Measurements from ENCODE around the gene POLR1H.
"Not testable (repeated sequence)": the region's sequence is repeated elsewhere in the genome, so short reads cannot be mapped to it uniquely, and the experiment has no call there.

Gene POLR1H, protein sequence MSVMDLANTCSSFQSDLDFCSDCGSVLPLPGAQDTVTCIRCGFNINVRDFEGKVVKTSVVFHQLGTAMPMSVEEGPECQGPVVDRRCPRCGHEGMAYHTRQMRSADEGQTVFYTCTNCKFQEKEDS

DNA sequence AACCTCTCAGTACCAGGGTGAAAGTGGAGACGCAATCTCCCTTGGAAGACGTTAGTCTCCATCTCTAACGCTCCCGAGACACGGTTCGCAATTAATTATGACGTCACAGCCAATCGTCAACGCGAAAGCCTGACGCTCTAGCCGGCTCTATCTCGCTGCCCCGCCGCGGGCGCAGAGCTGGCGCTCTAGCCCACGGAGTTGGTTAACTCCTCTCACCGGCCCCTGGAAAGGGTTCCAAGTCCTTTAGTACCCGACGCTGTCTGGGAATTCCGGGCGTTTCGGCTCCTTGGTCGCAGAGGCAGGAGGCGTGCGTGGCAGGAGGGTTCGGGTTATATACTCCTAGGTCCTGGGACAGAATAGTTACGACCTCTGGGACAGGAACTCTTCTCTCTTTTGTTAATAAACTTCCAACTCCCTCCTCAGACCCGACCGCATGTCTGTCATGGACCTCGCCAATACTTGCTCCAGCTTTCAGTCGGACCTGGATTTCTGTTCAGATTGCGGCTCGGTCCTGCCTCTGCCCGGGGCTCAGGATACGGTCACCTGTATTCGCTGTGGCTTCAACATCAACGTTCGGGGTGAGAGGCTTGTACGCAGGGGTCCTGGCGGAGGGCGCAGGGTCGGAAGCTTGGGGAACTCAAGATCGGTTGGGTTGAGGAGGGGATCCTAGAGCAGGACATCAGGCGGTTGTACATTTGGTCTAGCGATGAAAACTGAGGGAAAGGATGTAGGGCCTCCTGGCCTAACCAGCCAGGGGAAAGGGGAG, at the start of gene POLR1H:
TSS of gene POLR1H (plus strand) at position 174 of the 766 bp plus-strand sequence. CDS start at position 434, 260 bp downstream.
- peak; percentile 88 for DNase-seq

DNA sequence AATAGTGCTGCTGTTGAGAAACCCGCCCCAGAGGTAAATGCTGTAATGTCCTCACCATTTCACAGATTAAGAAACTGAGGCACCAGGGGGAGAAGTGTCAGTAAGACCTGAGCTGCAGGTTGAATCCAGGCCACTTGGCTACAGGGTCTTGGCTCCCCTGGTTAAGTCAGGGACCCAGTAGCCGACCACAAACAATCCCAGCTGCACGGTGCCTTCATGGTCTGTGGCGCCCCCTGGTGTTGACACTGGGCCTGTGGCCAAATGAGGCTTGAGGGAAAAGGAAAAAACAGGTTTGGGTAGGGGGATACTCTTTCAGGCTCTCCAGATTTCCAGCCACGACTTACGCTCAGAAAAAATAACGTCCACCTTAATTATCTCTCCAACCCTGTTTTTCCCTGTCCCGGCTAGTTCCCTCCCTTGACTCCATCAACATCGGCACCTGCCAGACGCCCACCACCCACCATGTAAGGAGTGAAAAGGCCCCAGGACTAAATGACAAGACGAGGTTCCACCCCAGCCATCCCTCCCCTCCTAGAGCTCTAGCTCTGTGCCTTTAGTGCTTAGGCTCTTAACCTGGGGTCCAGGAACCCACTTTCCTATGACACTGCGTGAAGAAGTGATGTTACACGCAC, 47.7 kb upstream of the POLR1H start:
- peak; percentile 51 for DNase-seq

DNA sequence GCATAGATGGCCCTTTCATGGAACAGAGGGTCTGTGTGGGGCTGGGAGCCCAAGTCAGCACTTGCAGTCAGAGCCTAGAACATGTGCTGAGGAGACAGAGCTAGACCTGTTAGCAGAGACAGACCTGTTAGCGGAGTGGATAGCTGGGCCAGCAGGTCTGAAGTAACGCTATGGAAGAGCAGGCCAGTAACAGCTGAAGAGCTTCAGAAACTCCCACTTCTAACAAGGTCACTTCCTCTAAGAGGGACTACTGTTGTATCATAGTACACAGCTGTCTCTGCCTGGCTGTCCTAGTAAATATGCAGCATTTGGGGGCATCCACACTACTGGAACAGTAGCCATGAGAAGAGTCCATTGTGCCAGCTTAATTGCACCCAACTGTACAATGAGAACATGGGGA, 41.2 kb upstream of the POLR1H start:
- DNase-seq = no peak

DNA sequence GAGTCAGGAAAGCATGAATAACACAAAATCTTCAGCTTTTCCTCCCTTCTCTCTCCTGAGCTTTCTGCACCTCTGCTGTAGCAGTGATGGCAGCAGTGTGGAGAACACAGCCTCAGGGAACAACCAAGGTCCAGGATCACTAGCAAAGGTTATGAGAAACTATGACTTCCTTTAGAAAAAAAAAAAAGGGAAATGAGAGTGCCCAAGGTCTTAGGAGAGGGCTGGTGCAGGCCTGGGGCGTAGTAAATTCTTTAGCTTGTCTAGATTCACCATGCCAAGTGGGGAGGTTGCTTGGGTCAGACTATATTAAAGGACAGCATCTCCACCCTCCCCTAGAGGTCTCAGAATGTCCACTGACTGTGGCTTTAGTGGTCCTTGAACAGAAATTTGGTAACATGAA, 40.4 kb upstream of the POLR1H start:
- no peak for DNase-seq

- no peak for DNase-seq
Observed at GRCh38 chr6:30022189-30022588, 38.9 kb upstream of the POLR1H start.

GRCh38 chr6:30022712-30023111, 38.4 kb upstream of the POLR1H start:
- not testable (repeated sequence) for DNase-seq

DNA sequence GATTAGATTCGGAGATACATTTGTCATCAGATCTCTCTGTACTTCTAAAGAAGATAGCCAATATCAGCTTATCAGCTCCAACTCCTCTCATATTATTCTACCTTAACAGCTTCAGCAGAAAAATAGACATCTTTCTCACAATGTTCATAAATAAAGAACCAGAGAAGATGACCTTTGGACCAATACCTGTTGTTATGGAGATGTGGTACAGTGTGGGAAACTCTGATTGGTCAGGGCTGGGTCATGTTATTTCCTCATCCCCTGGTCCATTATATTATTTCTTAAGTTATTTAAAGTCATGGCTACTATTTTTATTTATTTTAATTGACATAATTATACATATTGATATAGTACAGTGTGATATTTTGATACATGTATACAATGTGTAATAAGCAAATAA, 35.9 kb upstream of the POLR1H start:
- DNase-seq = no peak

DNA sequence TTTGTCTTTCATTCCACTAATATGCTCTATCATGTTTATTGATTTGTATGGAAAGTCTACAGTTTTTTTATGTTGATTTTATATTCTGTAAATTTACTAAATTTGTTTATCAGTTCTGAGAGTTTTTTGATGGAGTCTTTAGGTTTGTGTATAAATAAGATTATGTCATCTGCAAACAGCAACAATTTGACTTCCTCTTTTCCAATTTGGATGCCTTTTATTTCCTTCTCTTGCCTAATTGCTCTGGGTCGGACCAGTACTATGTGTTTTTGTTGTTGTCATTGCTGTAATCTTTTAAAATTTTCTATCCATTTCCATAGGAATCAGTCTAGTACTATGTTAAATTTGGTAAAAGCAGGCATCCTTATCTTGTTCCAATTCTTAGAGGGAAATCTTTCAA, 31.5 kb upstream of the POLR1H start:
- no peak for DNase-seq

- no peak for DNase-seq
Observed at GRCh38 chr6:30031381-30031780, 29.7 kb upstream of the POLR1H start.

GRCh38 chr6:30033440-30033839, 27.6 kb upstream of the POLR1H start:
- DNase-seq = not testable (repeated sequence)

GRCh38 chr6:30035784-30036183, 25.3 kb upstream of the POLR1H start:
- no peak for DNase-seq

DNA sequence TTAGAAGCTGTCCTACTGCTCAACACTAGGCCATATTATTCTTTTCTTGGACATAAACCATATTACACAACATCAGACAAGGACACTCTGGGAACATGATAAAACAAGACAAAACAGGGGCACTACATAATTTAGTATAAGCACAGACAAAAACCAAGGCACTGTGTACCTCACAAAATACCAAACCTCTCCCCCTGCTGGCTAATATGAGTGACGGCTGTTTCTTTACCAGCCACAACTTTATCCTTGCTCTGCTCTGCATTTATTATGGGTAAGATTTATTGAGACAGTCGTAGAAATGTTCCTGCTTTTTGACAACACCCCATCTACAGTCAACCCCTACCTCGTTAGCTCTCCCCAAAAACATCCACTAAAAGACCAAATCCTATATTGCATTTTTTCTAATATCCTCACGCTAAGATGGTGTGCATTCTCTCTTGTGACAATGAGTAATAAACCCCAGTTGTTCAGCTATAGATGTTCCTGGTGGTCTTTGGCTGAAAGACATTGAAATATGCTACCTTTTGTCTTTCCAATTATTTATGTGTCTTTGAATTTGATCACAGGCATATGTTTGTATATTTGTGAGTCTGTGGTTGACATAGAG, 23.8 kb upstream of the POLR1H start:
- no peak for DNase-seq

- DNase-seq = no peak
Observed at GRCh38 chr6:30041221-30041620, 19.8 kb upstream of the POLR1H start.

GRCh38 chr6:30041821-30042220, 19.2 kb upstream of the POLR1H start:
- DNase-seq = no peak

DNA sequence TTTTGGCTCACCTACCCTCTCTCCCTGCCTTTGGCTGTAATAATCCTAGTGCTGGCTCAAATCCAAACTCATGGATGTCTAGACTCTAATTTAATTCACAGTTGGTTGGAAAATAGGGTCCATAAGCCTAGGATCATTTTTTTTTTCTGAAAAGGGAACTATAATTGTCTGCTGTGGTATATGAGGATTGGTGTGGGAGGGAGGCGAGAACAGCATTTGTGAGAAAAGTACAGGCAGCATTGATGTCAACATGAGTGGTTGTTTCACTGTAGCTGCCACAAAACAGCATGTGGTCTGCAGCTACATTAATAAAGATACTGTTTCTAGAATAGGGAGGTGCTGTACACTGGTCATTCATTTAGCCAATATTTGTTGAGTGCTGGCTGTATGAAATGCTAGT, 18.6 kb upstream of the POLR1H start:
- DNase-seq = no peak

DNA sequence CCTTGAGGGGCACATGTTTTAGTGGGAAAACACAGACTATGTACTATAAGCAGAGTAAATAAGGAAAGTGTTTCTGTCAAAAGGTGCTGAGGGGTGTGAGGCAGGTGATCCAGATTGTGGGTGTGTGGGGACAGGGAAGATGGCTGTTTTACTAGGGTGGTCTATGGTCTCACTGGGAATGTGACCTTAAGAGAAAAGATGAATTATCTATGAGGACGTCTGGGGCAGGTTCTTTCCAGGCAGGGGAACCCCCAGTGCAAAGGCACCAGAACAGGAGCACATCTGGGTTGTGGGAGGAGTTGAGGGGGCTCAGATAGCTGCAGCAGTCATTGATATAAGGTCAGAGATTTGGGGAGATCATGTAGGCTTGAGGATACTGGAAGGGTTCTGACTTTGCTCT, 18.2 kb upstream of the POLR1H start:
- no peak for DNase-seq

DNA sequence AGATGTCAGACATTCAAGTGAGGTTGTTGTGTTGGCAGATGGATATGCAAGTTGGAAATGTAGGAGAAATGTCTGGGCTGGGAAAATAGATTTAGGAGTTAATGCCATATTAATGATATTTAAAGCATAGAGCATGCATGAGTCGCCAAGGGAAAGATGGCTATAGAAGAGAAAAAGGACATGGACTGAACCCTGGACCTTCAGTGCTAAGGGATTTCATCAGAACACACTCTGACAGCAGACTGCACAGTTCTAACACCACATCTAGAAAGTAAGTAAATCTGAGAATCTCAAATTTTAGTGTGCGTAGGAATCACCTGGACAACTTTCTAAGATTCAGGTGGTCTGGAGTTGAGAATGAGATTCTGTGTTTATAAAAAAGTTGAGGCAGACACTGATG, 17.3 kb upstream of the POLR1H start:
- DNase-seq = no peak

- no peak for DNase-seq
Observed at GRCh38 chr6:30044630-30045029, 16.4 kb upstream of the POLR1H start.

GRCh38 chr6:30047220-30047619, 13.8 kb upstream of the POLR1H start:
- DNase-seq = no peak

GRCh38 chr6:30053682-30054081, 7.4 kb upstream of the POLR1H start:
- DNase-seq = no peak

- DNase-seq = no peak
Observed at GRCh38 chr6:30055513-30055912, 5.6 kb upstream of the POLR1H start.

DNA sequence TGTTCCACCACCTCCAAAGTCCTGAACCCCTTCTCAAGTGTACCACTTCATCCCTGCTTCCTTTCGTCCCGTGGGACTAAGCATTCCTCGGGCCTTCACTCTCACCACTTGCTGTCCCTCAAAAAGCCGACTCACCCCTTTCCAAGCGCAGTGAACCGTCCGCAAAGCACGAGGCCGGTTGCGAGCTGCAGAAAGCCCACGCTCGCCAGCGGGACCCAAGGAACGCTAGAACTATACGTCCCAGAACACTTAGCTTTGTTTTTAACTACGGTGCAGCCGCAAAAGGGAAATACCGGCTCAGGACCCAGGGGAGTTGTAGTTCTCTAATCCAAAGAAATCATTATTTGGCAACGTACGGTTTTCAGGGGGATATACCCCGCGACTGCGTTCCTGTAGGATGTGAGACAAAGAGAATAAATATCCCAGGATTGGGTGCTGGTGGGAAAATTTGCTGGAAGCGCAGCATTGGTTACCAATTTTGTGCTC, 416 bp upstream of the POLR1H start:
- peak; percentile 33 for DNase-seq

GRCh38 chr6:30061858-30062458, 893 bp downstream of the POLR1H start:
- DNase-seq = no peak
